ENCODE results near the gene LDLRAP1.

- TF ChIP-seq CTCF (IDR thresholded peaks at IDR 0.05) (no peak), POLR2A (IDR thresholded peaks at IDR 0.05) (no peak)
These were observed 40.3 kb downstream of the LDLRAP1 start for GRCh38 chr1:25583519-25584370.
